Mesenchymal stem cell (in vitro differentiated cells and primary cell): Measurements from ENCODE around the gene RASA3.

Experiments used
- DNase-seq: peaks from one replicate; pipeline ENCODE4 v3.0.0-alpha.2; 2013
- H2AFZ ChIP-seq: one replicate; pipeline ENCODE4 v1.6.1; 2013; ENCODE audit warnings: low read depth, mild to moderate bottlenecking, control low read depth, inconsistent platforms, low read length, moderate library complexity
- H2AK5ac ChIP-seq: 2 replicates; pipeline ENCODE4 v1.6.1; 2013; ENCODE audit warnings: low read length, moderate library complexity, mild to moderate bottlenecking, inconsistent platforms; ENCODE audit not compliant: severe bottlenecking
- H2BK120ac ChIP-seq: one replicate; pipeline ENCODE4 v1.6.1; 2013; ENCODE audit warnings: low read depth, mild to moderate bottlenecking, inconsistent platforms, low read length, moderate library complexity
- H2BK12ac ChIP-seq, 2 experiments: one replicate each; pipeline ENCODE4 v1.6.1; 2013; ENCODE audit warnings: inconsistent platforms in 2 of 2, low read length in 2 of 2, mild to moderate bottlenecking in 2 of 2, moderate library complexity in 2 of 2, control low read depth in 1 of 2
- H2BK15ac ChIP-seq: one replicate; pipeline ENCODE4 v1.6.1; 2013; ENCODE audit warnings: mild to moderate bottlenecking, low read depth, inconsistent platforms; ENCODE audit not compliant: poor library complexity, severe bottlenecking
- H2BK5ac ChIP-seq: 2 replicates; pipeline ENCODE4 v1.6.1; 2013; ENCODE audit warnings: low read depth, mild to moderate bottlenecking, low read length, control low read depth, inconsistent platforms; ENCODE audit not compliant: poor library complexity, severe bottlenecking
- H3K14ac ChIP-seq, 2 experiments: one replicate each; pipeline ENCODE4 v1.6.1; 2013; ENCODE audit warnings: inconsistent platforms in 2 of 2, low read length in 2 of 2, control low read depth in 1 of 2, mild to moderate bottlenecking in 1 of 2, moderate library complexity in 1 of 2
- H3K18ac ChIP-seq, 2 experiments: one replicate each; pipeline ENCODE4 v1.6.1; 2013; ENCODE audit warnings: inconsistent platforms in 2 of 2, low read length in 2 of 2, control low read depth in 1 of 2, low read depth in 1 of 2, mild to moderate bottlenecking in 1 of 2
- H3K23ac ChIP-seq, 2 experiments: one replicate each; pipeline ENCODE4 v1.6.1; 2013; ENCODE audit warnings: inconsistent platforms in 2 of 2, low read length in 2 of 2, mild to moderate bottlenecking in 2 of 2, moderate library complexity in 2 of 2, control low read depth in 1 of 2
- H3K27ac ChIP-seq: 2 replicates; pipeline ENCODE4 v1.5.1; 2013; ENCODE audit warnings: mild to moderate bottlenecking, moderate library complexity, low read length, control low read depth, inconsistent platforms; ENCODE audit not compliant: poor library complexity, severe bottlenecking
- H3K27me3 ChIP-seq, 2 experiments: 2 replicates each; pipeline versions ENCODE4 v1.6.1 to v1.7.0; 2013; ENCODE audit warnings: low read length in 2 of 2, mild to moderate bottlenecking in 2 of 2, moderate library complexity in 2 of 2, control low read depth in 1 of 2, inconsistent platforms in 1 of 2; ENCODE audit not compliant: control insufficient read depth in 1 of 2, insufficient read depth in 1 of 2
- H3K36me3 ChIP-seq, 2 experiments: 2 replicates each; pipeline versions ENCODE4 v1.6.1 to v1.7.0; 2013; ENCODE audit warnings: low read length in 2 of 2, control low read depth in 1 of 2, inconsistent platforms in 1 of 2, low read depth in 1 of 2, mild to moderate bottlenecking in 1 of 2; ENCODE audit not compliant: insufficient read depth in 2 of 2, control insufficient read depth in 1 of 2
- H3K4ac ChIP-seq, 2 experiments: one replicate each; pipeline ENCODE4 v1.6.1; 2013; ENCODE audit warnings: inconsistent platforms in 2 of 2, low read length in 2 of 2, mild to moderate bottlenecking in 2 of 2, moderate library complexity in 2 of 2, control low read depth in 1 of 2, low read depth in 1 of 2
- H3K4me1 ChIP-seq: 2 replicates; pipeline ENCODE4 v1.6.1; 2013; ENCODE audit warnings: low read depth, low read length, control low read depth; ENCODE audit not compliant: control insufficient read depth, insufficient read depth
- H3K4me2 ChIP-seq: 2 replicates; pipeline ENCODE4 v1.6.1; 2013; ENCODE audit warnings: low read length, mild to moderate bottlenecking, inconsistent platforms; ENCODE audit not compliant: poor library complexity, severe bottlenecking
- H3K4me3 ChIP-seq, 2 experiments: 2 replicates each; pipeline versions ENCODE4 v1.5.1 to v1.7.0; 2013; ENCODE audit warnings: low read length in 2 of 2, mild to moderate bottlenecking in 2 of 2, control low read depth in 1 of 2, low read depth in 1 of 2; ENCODE audit not compliant: insufficient read depth in 1 of 2
- H3K79me1 ChIP-seq: replicated peaks from 2 replicates; pipeline ENCODE4 v1.6.1; 2013; ENCODE audit warnings: mild to moderate bottlenecking, control low read depth, low read length, inconsistent platforms; ENCODE audit not compliant: poor library complexity, severe bottlenecking
- H3K9ac ChIP-seq: 2 replicates; pipeline ENCODE4 v1.7.0; 2013; ENCODE audit warnings: mild to moderate bottlenecking, low read length, moderate library complexity
- H3K9me3 ChIP-seq: 2 replicates; pipeline ENCODE4 v1.7.0; 2013; ENCODE audit warnings: mild to moderate bottlenecking, low read length; ENCODE audit not compliant: control insufficient read depth
- H4K8ac ChIP-seq: one replicate; pipeline ENCODE4 v1.6.1; 2013; ENCODE audit warnings: inconsistent platforms, mild to moderate bottlenecking, low read length, moderate library complexity
- H4K91ac ChIP-seq: one replicate; pipeline ENCODE4 v1.6.1; 2013; ENCODE audit warnings: mild to moderate bottlenecking, low read length, inconsistent platforms
- WGBS: methylation state at CpG from one replicate; pipeline ENCODE4 v1.1.7; 2013; ENCODE audit warnings: mixed read lengths; 5-methylcytosine and 5-hydroxymethylcytosine counted together

Gene RASA3

GRCh38 chr13:113958373-113958772, 174.1 kb downstream of the RASA3 start:
- no peak overlapping the region for H3K4me3 ChIP-seq
- H2AFZ ChIP-seq: no peak overlapping the region
- no peaks in the 10 kb centered on the region for H3K27me3 ChIP-seq
- H3K9me3 ChIP-seq: peaks cover 9% of the 10 kb centered on the region
- H4K91ac ChIP-seq: no peak overlapping the region
- H2BK15ac ChIP-seq: no peak overlapping the region
- no peak overlapping the region for H2AK5ac ChIP-seq
- H4K8ac ChIP-seq: no peak overlapping the region
- no peak overlapping the region for H2BK12ac ChIP-seq
- H3K4ac ChIP-seq: no peak overlapping the region
- DNase-seq: no peak
- H2BK120ac ChIP-seq: no peak overlapping the region
- H3K14ac ChIP-seq: no peak overlapping the region
- H3K4me1 ChIP-seq: peaks cover 2% of the 10 kb centered on the region
- no peak overlapping the region for H2BK5ac ChIP-seq
- peaks cover 3% of the 10 kb centered on the region for H3K79me1 ChIP-seq
- 98% methylated on average over 22 of the region's 22 CpGs for WGBS
- no peak overlapping the region for H3K9ac ChIP-seq
- H3K23ac ChIP-seq: no peak overlapping the region
- no peak overlapping the region for H3K4me2 ChIP-seq
- H3K18ac ChIP-seq: no peak overlapping the region
- no peak overlapping the region for H3K27ac ChIP-seq
- peaks cover 55 to 59% of the 10 kb centered on the region in 2 experiments for H3K36me3 ChIP-seq

- H3K14ac ChIP-seq: no peak overlapping the region
- H3K9me3 ChIP-seq: peaks cover 9% of the 10 kb centered on the region
- H2BK120ac ChIP-seq: no peak overlapping the region
- H3K9ac ChIP-seq: no peak overlapping the region
- no peak overlapping the region for H3K4me3 ChIP-seq
- H3K27me3 ChIP-seq: no peaks in the 10 kb centered on the region
- H3K18ac ChIP-seq: no peak overlapping the region
- H3K4me1 ChIP-seq: peaks cover 5% of the 10 kb centered on the region
- peaks cover 50 to 61% of the 10 kb centered on the region in 2 experiments for H3K36me3 ChIP-seq
- H2AFZ ChIP-seq: no peak overlapping the region
- no peak overlapping the region for H2BK12ac ChIP-seq
- no peak overlapping the region for H2AK5ac ChIP-seq
- DNase-seq: no peak
- H3K27ac ChIP-seq: no peak overlapping the region
- no peak overlapping the region for H2BK5ac ChIP-seq
- 88% methylated on average over 14 of the region's 14 CpGs for WGBS
- H4K8ac ChIP-seq: no peak overlapping the region
- no peak overlapping the region for H3K4me2 ChIP-seq
- H4K91ac ChIP-seq: no peak overlapping the region
- H3K4ac ChIP-seq: no peak overlapping the region
- peaks cover 11% of the 10 kb centered on the region for H3K79me1 ChIP-seq
- no peak overlapping the region for H3K23ac ChIP-seq
- H2BK15ac ChIP-seq: no peak overlapping the region
These were observed 175.9 kb downstream of the RASA3 start for GRCh38 chr13:113956571-113956970.

DNA sequence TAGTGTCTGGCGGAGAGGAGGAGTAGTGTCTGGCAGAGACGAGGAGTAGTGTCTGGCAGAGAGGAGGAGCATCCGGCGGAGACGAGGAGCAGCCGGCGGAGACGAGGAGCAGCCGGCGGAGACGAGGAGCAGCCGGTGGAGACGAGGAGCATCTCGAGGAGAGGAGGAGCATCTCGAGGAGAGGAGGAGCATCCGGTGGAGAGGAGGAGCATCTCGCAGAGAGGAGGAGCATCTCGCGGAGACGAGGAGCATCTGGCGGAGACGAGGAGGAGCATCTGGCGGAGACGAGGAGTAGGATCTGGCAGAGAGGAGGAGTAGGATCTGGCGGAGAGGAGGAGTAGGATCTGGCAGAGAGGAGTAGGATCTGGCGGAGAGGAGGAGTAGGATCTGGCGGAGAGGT, 176.7 kb downstream of the RASA3 start:
- no peak overlapping the region for H4K91ac ChIP-seq
- no peaks in the 10 kb centered on the region for H3K27me3 ChIP-seq
- H2BK12ac ChIP-seq: no peak overlapping the region
- no peak overlapping the region for H3K14ac ChIP-seq
- no peak overlapping the region for H2BK15ac ChIP-seq
- H3K23ac ChIP-seq: no peak overlapping the region
- no peak overlapping the region for H2BK120ac ChIP-seq
- no peak for DNase-seq
- peaks cover 9% of the 10 kb centered on the region for H3K9me3 ChIP-seq
- H3K4me2 ChIP-seq: no peak overlapping the region
- H3K4me1 ChIP-seq: peaks cover 9% of the 10 kb centered on the region
- H2BK5ac ChIP-seq: no peak overlapping the region
- H4K8ac ChIP-seq: no peak overlapping the region
- H3K27ac ChIP-seq: no peak overlapping the region
- WGBS: 91% methylated on average over 27 of the region's 27 CpGs
- H3K36me3 ChIP-seq: peaks cover 43 to 69% of the 10 kb centered on the region in 2 experiments
- H3K79me1 ChIP-seq: peaks cover 13% of the 10 kb centered on the region
- no peak overlapping the region for H3K18ac ChIP-seq
- no peak overlapping the region for H3K4ac ChIP-seq
- no peak overlapping the region for H3K9ac ChIP-seq
- no peak overlapping the region for H3K4me3 ChIP-seq
- no peak overlapping the region for H2AK5ac ChIP-seq
- H2AFZ ChIP-seq: no peak overlapping the region

GRCh38 chr13:113955235-113955634, 177.2 kb downstream of the RASA3 start:
- no peak overlapping the region for H2BK12ac ChIP-seq
- DNase-seq: no peak
- H4K8ac ChIP-seq: no peak overlapping the region
- H2BK15ac ChIP-seq: no peak overlapping the region
- H4K91ac ChIP-seq: no peak overlapping the region
- no peak overlapping the region for H3K14ac ChIP-seq
- H3K79me1 ChIP-seq: peaks cover 15% of the 10 kb centered on the region
- no peak overlapping the region for H2BK5ac ChIP-seq
- H3K27me3 ChIP-seq: no peaks in the 10 kb centered on the region
- no peak overlapping the region for H3K27ac ChIP-seq
- no peak overlapping the region for H3K23ac ChIP-seq
- H3K4me3 ChIP-seq: no peak overlapping the region
- WGBS: 94% methylated on average over 29 of the region's 29 CpGs
- peaks cover 12% of the 10 kb centered on the region for H3K4me1 ChIP-seq
- H3K4ac ChIP-seq: no peak overlapping the region
- H2AK5ac ChIP-seq: no peak overlapping the region
- no peak overlapping the region for H3K18ac ChIP-seq
- no peak overlapping the region for H2BK120ac ChIP-seq
- H2AFZ ChIP-seq: no peak overlapping the region
- peaks cover 39 to 74% of the 10 kb centered on the region in 2 experiments for H3K36me3 ChIP-seq
- peaks cover 5% of the 10 kb centered on the region for H3K9me3 ChIP-seq
- H3K4me2 ChIP-seq: no peak overlapping the region
- H3K9ac ChIP-seq: no peak overlapping the region
